Stimulated activated CD8-positive, alpha-beta memory T cell treated with anti-CD3 and anti-CD28 coated beads, Interleukin-15, amount 100 ng/mL, for 1 hour (primary cell): Measurements from ENCODE around the gene TNS3.

Experiments
- DNase-seq: peaks from one replicate; pipeline ENCODE4 v3.0.0-alpha.2; 2020; ENCODE audit warnings: low read depth

The TNS3 gene

GRCh38 chr7:47424523-47424922, 157.4 kb downstream of the TNS3 start:
- no peak for DNase-seq

- no peak for DNase-seq
These were observed 158.7 kb downstream of the TNS3 start for GRCh38 chr7:47423196-47423595.

- DNase-seq, result no peak
These were observed 159.3 kb downstream of the TNS3 start for GRCh38 chr7:47422611-47423010.

DNA sequence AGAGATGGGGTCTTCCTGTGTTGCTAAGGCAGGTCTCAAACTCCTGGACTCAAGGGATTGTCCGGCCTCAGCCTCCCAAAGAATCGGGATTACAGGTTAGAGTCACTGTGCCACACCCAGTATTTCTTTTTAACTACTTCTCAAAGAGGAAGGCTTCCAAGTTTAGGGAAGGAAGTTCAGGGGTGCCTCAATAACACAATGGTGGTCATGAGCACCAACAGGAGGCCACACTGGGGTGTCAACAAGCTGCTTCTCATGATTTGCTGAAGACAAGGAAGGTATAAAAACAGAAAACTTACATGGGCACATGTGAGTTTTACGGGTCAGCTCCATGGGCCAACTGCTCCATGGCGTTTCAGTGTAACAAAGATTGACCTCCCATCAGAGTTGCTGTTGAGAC, 160.5 kb downstream of the TNS3 start:
- DNase-seq, result no peak

DNA sequence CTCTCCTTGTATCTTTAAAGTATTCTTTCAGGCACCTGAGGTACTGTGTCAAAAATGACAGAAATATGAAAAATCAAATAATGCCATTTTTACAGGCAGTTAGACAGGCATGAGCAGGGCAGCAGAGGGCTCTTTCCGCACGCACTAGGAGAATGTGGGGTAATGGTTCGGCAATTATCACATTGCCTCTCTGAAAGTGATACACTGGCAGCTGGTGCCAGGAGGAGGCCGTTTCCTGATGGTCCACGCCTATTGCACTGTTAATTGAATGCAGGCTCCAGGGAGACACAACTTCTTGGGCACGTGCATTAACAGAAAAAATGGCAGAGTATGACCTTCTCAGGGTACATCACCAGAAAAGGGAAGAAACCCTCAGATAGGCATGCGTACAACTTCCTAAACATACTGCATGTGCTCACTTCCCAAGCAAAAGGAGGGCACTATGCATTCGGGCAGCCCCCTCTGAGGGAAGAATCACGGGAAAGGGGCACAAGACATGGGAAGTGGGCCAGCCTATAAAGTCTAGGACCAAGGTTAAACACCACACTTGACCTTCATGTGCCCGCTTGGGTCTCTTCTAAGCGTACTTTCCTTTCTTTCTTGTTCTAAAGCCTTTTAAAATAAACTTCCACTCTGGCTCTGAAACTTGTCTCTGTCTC, 161.7 kb downstream of the TNS3 start:
- no peak for DNase-seq

DNA sequence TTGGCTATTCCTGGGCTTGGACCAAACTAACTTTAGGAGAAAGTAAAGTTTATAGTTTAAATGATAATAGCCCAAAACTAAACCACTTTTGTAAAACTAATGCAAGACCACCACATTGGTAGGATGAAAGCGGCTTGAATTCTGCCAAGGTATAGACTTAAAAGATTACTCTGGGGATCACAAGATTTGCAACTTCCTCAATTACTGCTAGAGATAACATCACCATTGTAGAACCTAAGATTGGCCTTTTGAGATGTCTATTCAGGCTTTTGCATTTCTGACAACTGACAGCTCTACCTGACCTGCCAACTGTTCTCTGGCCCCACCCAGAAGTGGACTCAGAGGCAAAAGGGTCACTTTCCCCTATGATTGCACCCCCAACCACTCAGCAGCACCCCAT, 162.4 kb downstream of the TNS3 start:
- no peak for DNase-seq

GRCh38 chr7:47418601-47419309, 163.2 kb downstream of the TNS3 start:
- no peak for DNase-seq

DNA sequence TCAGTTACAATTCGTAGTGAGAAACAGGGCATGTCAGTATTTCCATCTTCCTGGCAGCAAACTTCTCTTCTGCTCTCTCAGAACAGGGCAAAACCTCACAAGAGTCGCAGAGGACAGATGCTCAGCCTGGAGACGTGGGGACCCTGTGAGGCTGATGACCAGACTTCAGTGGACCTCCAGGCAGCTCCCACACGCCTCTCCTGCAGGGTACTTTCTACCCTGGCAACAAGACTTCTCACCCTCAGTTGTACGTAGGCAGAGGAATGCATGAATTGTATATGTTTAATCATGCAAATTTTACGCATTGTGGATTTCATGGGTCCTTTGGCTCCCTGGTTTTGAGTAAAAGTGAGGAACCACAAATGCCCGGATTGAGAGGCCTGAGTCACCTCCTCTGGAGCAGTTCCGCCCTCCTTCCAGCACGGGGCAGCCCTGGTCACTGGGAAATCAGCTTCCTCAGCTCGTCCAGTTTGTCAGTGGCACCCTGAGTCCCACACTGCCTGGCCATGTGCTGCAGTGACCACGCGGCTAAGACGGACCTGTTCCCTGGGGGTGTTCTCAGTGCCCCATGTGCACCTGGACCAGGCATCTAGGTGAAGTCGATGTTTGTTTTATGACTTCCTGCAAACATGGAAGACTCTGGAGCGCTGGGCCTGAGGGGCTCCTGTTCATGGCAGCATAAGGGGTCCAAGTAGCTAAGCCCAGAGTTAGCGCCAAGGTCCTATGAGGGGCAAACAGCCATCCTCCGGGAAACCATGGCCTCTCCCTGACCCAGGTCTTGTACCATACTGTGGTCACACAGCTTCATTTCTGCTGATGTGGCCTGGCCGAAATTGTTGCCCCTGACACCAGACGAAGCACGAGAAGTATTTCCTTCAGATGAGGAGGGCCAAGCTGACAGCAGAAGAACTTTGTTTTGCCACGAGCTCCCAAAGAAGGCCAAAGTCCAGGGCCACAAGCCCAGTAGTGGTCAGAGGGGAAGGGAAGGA, 165.1 kb downstream of the TNS3 start:
- no peak for DNase-seq

DNA sequence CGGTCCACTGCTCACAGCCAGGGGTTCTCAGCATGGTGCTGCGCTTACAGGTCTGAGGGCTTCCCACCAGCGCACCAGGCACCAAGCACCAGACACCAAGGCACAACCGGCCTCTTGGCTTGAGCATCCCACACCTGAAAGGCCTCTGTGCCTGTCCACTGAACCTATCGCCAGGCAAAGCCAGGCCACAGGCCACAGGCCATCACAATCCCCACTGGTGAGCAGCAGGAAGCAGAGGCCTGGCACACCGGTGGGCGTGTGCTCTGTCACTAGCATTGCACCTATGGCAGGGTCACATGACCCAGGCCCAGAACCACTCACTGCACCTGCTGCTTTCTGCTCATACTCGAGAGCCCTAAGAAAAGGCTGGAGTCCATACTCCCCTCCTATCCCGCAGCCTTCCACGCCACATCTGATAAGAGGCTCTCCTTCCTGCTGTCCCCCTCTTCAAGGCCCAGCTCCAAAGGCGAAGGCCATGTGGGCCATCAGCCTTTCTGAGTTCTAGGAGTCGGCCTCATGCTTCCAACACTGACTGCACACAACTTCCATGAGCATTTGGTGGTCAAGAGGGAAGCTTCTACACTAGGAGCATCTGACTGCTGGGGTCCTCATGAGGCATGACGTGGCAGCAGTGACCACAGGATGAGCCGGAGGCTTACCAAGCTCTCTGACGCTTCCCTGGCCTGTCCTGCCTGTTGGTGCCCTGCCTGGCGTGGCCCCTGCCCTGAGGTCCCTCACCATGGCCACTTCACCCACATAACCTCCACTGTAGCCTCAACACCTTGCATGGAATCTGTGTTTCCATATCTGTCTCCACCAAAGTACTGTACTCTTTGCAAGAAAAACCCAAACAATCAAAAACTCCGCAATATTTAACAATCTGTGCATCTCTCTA, 166.3 kb downstream of the TNS3 start:
- DNase-seq, result no peak

GRCh38 chr7:47414342-47415317, 167.3 kb downstream of the TNS3 start:
- DNase-seq, result no peak

DNA sequence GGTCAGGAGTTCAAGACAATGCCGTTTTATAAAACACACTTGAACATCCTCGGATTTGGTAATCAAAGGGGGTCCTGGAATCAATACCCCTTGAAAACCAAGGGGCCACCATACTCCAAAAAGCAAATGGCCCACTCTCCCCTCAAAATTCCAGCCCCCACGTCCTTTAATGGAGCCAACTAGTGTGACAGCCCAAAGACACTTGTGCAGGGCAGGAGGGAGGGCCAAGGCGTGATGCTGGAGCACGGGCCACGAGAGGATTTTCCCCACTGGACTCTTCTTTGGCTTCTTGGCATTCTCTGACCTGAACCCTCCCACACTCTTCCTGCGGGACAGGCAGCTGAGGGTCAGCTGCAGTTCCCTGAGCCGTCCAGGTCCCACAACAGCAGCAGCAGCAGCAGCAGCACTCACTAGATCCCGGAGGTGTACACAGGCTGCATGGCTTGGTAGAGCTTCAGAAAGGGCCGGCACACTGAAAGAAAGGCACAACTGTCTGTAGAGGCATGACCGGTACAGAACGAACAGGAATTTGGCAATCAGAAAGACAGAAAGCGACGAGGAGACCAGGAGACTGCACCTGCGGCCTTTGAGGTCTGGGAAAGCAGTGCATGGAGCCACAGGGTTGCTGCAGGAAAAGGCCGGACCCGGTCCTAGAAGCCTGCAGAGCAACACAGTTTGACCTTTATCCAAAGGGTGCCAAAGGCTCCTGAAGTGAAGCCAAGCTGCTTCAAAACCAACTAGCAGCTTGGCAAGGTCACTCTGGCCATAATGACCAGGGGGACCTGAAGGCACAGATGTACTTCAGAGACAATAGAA, 168.2 kb downstream of the TNS3 start:
- no peak for DNase-seq

- no peak for DNase-seq
These were observed 170.0 kb downstream of the TNS3 start for GRCh38 chr7:47411901-47412300.

DNA sequence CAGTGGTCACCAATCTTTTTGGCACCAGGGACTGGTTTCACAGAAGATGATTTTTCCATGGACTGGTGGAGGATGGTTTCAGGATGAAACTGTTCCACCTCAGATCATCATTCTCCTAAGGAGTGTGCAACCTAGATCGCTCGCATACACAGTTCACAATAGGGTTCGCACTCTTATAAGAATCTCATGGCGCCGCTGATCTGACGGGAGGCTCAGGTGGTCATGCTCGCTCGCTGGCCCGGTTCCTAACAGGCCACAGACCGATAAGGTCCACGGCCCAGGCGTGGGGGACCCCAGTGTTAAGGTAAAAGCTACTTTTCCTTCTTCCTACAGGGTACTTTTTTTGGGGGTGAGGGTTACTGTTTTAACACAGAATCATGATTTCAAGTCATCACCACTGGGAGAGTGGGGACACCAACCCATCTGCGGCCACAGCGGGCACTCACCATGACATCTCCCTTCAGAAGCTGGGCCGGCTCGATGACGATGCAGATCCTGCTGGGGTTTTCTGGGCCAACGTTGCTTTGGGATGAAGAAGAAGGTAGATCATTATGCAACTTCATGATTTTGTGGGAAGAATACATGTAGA, 170.5 kb downstream of the TNS3 start:
- DNase-seq, result no peak

- DNase-seq, result no peak
These were observed 173.2 kb downstream of the TNS3 start for GRCh38 chr7:47408675-47409074.

GRCh38 chr7:47407821-47408674, 173.9 kb downstream of the TNS3 start:
- DNase-seq, result no peak

GRCh38 chr7:47407136-47407535, 174.8 kb downstream of the TNS3 start:
- DNase-seq, result no peak

GRCh38 chr7:47406801-47407129, 175.1 kb downstream of the TNS3 start:
- no peak for DNase-seq
